HG03097 (cell line): Measurements from ENCODE around the gene HELB.

Experiments
- ATAC-seq: cut with Tn5 transposase; IDR thresholded peaks from one replicate; pipeline ENCODE4 v1.9.1; 2021; ENCODE audit not compliant: unreplicated experiment, low FRiP score

HELB gene

GRCh38 chr12:66352899-66353298, 50.6 kb downstream of the HELB start:
- no peak for ATAC-seq

- ATAC-seq, result no peak
These were observed 52.0 kb downstream of the HELB start for GRCh38 chr12:66354291-66354690.

GRCh38 chr12:66359300-66359699, 57.0 kb downstream of the HELB start:
- no peak for ATAC-seq

GRCh38 chr12:66361703-66362102, 59.4 kb downstream of the HELB start:
- ATAC-seq, result no peak

- no peak for ATAC-seq
These were observed 63.6 kb downstream of the HELB start for GRCh38 chr12:66365718-66366490.

- ATAC-seq, result no peak
These were observed 64.8 kb downstream of the HELB start for GRCh38 chr12:66367015-66367667.

- ATAC-seq, result no peak
These were observed 69.7 kb downstream of the HELB start for GRCh38 chr12:66371982-66372381.

GRCh38 chr12:66375560-66375959, 73.3 kb downstream of the HELB start:
- ATAC-seq, result no peak

GRCh38 chr12:66379616-66380015, 77.3 kb downstream of the HELB start:
- ATAC-seq, result no peak

- ATAC-seq, result no peak
These were observed 78.7 kb downstream of the HELB start for GRCh38 chr12:66380769-66381535.

- ATAC-seq, result no peak
These were observed 84.8 kb downstream of the HELB start for GRCh38 chr12:66387117-66387516.
